Activated CD4-positive, alpha-beta memory T cell treated with anti-CD3 and anti-CD28 coated beads, Interleukin-2, amount 10 ng/mL, durations not matched to agents 7 days and 5 days (primary cell): Measurements from ENCODE around the gene PTPRE. TPM values are rescaled to one million over a fixed set of nuclear protein-coding genes. Genes with fewer than 3 reads are reported as not detected.
A peak's percentile ranks its signal among the peaks of the same experiment; 100 is the strongest.

Experiments used
- CTCF ChIA-PET: fragments of 350-600 bp; sonication (Branson Sonifier 250); formaldehyde crosslinking; loops from one replicate; lab custom pipeline; 2021; ENCODE audit warnings: antibody characterized with exemption, inconsistent platforms; lab: Charles Lee
- POLR2A ChIA-PET: fragments of 350-600 bp; sonication (Branson Sonifier 250); formaldehyde crosslinking; loops from one replicate; lab custom pipeline; 2021; ENCODE audit warnings: antibody characterized with exemption; lab: Charles Lee
- DNase-seq: peaks from one replicate; pipeline ENCODE4 v3.0.0-alpha.2; 2020
- H3K27ac Mint-ChIP-seq: one replicate; pipeline ENCODE4 v1.8.0; 2021; ENCODE audit warnings: mild to moderate bottlenecking, mixed read lengths
- H3K27me3 Mint-ChIP-seq: one replicate; pipeline ENCODE4 v1.8.0; 2021; ENCODE audit warnings: mixed read lengths
- H3K36me3 Mint-ChIP-seq: one replicate; pipeline ENCODE4 v1.8.0; 2021; ENCODE audit warnings: low read depth, mixed read lengths
- H3K4me1 Mint-ChIP-seq: one replicate; pipeline ENCODE4 v1.8.0; 2021; ENCODE audit warnings: mixed read lengths
- H3K4me3 Mint-ChIP-seq: one replicate; pipeline ENCODE4 v1.8.0; 2021; ENCODE audit warnings: mild to moderate bottlenecking, mixed read lengths
- H3K9me3 Mint-ChIP-seq: one replicate; pipeline ENCODE4 v1.8.0; 2021; ENCODE audit warnings: mixed read lengths
- total RNA-seq, 2 experiments: library from RNA; stranded (reverse); gene quantifications; one replicate each; pipeline ENCODE4 v1.2.3, GENCODE V29; 2021

Gene PTPRE
- total RNA-seq, 2 experiments from 2014 or later = 29.2 to 30.6 TPM

DNA sequence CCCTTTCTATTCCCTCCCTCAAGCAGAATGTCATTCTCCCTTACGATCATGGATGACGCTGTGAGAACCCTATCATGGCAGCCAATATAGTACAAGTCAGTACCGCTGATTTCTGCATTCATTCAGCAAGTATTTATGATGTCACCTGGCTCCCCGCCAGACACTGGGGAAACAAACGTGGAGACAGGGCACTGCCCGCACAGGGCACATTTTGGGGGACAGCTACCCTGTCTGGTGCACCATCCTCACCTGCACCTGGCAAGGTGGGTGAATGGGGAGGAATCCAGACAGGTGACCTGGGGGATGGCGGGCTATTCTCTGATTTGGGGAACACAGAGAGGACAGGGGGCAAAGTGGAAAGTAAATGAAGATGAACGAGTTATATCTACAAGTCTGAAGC lies 190.9 kb downstream of the PTPRE start:
- Mint-ChIP-seq H3K36me3 (peaks cover 65% of the 10 kb centered on the region), H3K4me1 (peaks cover 54% of the 10 kb centered on the region), H3K9me3 (no peaks in the 10 kb centered on the region), H3K4me3 (no peak overlapping the region), H3K27me3 (no peaks in the 10 kb centered on the region), H3K27ac (peak overlapping the region; percentile 47)
- no peak for DNase-seq
- ChIA-PET POLR2A (interaction anchor here (1.2 to 5.7 kb wide), 5 partner anchors 9 to 50 kb away, joined by 3 to 41 read pairs (median 5); partner anchors contain the start of gene MKI67), CTCF (no interaction called here)

DNA sequence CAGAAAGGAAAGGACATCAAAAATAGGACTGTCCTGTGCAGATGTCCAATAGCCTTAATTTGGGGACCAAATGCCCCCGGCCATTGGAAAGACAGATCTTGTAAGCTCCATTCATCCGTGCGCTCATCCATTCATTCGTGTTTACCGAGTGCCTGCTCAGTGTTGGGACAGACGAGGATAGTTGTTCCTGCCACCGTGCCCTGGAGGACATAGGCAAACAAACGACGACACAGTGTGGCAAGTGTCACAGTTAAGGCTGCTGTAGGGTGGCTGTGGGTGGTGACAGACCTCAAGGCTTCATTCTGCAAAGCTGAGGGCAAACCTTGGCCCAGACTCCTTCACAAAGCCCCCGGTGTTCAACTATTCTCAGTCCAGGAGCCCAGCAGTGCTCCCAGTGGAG lies 191.7 kb downstream of the PTPRE start:
- Mint-ChIP-seq H3K9me3 (no peaks in the 10 kb centered on the region), H3K4me1 (peaks cover 63% of the 10 kb centered on the region), H3K36me3 (peaks cover 65% of the 10 kb centered on the region), H3K4me3 (no peak overlapping the region), H3K27ac (peak overlapping the region; percentile 55), H3K27me3 (no peaks in the 10 kb centered on the region)
- no peak for DNase-seq
- ChIA-PET POLR2A (interaction anchor here (0.9 to 5.7 kb wide), 5 partner anchors 8 to 51 kb away, joined by 3 to 41 read pairs (median 5); partner anchors contain the start of gene MKI67), CTCF (interaction anchor here (1.5 kb wide), 1 partner anchor 20 kb away, joined by 3 read pairs; no protein-coding TSS in a partner anchor)

DNA sequence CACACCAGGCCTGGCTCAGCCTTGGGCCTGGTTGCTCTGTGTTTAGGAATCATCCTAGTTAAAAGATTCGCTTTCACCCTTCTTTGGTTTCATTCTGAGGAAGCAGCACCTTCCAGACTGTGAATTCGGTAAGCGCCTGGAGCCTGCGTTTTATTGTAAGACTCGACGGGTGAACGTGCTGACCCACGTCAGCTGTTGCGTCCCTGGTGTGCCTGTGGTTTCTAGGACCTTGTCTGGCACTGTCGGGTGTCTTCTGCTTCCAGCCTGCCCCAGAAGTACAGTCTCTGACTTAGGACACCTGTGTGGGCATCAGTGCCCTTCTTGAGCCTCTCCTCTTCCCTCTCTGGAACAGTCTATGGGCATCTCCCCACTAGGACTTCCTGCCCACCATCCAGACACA lies 193.0 kb downstream of the PTPRE start:
- H3K9me3 Mint-ChIP-seq = no peaks in the 10 kb centered on the region
- ChIA-PET POLR2A (no interaction called here), CTCF (interaction anchor here (1.0 to 1.5 kb wide), 2 partner anchors 21 to 43 kb away, joined by 3 to 4 read pairs; no protein-coding TSS in a partner anchor)
- peaks cover 65% of the 10 kb centered on the region for H3K4me1 Mint-ChIP-seq
- H3K27me3 Mint-ChIP-seq = no peaks in the 10 kb centered on the region
- no peak overlapping the region for H3K4me3 Mint-ChIP-seq
- no peak overlapping the region for H3K27ac Mint-ChIP-seq
- H3K36me3 Mint-ChIP-seq = peaks cover 62% of the 10 kb centered on the region
- DNase-seq = no peak

DNA sequence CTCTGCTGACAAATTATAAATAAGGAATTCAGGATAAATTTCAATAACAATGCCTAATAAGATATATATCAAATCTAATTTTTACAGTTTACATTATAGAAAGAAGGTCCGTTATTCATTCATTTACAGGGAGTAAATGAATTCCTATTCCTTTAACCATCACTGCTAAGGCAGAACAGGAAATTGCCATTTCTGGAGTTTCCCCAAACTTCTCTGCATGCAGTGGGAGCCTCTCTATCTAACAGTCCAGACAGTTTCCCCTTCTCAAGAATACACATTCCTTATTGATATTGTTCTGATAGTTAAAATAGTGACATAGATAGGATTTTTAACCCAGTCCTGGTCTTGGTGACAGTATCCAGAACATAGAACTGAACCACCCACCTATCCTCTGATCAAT lies 195.0 kb downstream of the PTPRE start:
- Mint-ChIP-seq H3K4me1 (peaks cover 45% of the 10 kb centered on the region), H3K4me3 (no peak overlapping the region), H3K9me3 (no peaks in the 10 kb centered on the region), H3K27ac (no peak overlapping the region), H3K36me3 (peaks cover 46% of the 10 kb centered on the region), H3K27me3 (no peaks in the 10 kb centered on the region)
- DNase-seq = no peak
- ChIA-PET CTCF (no interaction called here), POLR2A (no interaction called here)

DNA sequence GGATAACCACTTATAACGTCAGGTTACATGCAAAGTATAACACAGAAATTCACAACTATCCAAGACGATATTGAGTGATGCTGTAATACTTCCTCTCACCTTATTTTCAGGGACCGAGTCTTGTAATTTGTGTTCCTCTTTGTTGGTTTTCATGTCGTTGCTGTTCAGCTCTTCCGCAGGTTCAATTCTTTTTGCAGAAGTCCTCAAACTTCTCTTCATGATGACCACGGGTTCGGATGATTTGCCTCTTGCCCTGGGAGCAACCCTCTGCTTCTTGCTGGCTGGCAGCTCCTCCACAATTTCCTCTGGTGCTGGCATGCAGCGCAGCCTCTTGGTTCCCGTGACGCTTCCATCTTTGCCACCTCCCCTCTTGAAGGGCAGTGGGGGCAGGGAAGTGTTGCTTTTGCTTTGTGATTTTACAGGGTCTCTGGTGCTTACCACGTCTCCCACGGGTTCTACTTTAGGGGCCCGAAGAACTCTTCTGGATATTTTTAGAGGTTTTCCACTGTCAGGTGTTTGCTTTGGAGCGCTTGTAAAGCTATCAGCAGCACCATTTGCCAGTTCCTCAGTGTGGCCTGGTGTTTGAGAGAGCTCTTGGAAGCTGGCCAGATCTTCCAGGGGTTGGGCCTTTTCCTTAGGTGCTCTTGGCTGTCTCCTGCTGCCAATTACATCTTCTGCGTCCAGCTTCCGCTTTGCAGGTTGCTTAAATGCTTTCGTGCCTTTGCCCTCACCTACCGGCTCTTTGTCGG lies 195.8 kb downstream of the PTPRE start:
- peak overlapping the region; percentile 53 for H3K27ac Mint-ChIP-seq
- H3K27me3 Mint-ChIP-seq = no peaks in the 10 kb centered on the region
- peaks cover 39% of the 10 kb centered on the region for H3K36me3 Mint-ChIP-seq
- ChIA-PET CTCF (interaction anchor here (1.1 kb wide), 1 partner anchor 13 kb away, joined by 3 read pairs; no protein-coding TSS in a partner anchor), POLR2A (interaction anchor here (1.0 to 5.1 kb wide), 5 partner anchors 10 to 40 kb away, joined by 3 to 31 read pairs (median 5); partner anchors contain the start of gene MKI67)
- no peak for DNase-seq
- H3K9me3 Mint-ChIP-seq = no peaks in the 10 kb centered on the region
- H3K4me1 Mint-ChIP-seq = peaks cover 38% of the 10 kb centered on the region
- H3K4me3 Mint-ChIP-seq = no peak overlapping the region

DNA sequence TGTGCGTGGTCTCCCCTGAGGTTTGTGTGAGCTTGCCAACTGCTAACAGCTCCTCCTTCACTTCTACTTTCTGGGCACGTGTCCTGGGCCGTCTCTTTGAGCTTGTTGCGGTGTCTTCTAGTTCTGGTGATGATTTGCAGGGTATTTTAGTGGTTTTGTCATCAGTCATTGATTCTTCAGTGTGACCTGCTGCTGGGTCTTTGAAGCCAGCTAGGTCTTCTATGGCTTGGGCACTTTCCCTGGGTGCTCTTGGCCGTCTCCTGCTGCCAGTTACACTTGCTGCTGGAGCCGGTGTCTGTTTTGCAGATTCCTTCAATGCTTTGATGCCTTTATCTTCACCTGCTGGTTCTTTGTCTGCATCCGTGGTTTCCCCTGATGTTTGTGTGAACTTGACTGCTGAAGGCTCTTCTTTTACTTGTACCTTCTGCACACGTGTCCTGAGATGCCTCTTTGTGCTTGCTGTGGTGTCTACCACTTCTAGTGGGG lies 196.4 kb downstream of the PTPRE start:
- Mint-ChIP-seq H3K27ac (peak overlapping the region; percentile 53), H3K4me1 (peaks cover 32% of the 10 kb centered on the region), H3K9me3 (no peaks in the 10 kb centered on the region), H3K36me3 (peaks cover 33% of the 10 kb centered on the region), H3K4me3 (no peak overlapping the region), H3K27me3 (no peaks in the 10 kb centered on the region)
- no peak for DNase-seq
- POLR2A ChIA-PET = interaction anchor here (1.0 to 5.1 kb wide), 6 partner anchors 8 to 40 kb away, joined by 3 to 31 read pairs (median 4); partner anchors contain the start of gene MKI67
- CTCF ChIA-PET = interaction anchor here (0.8 to 1.1 kb wide), 2 partner anchors 13 to 17 kb away, joined by 3 read pairs; no protein-coding TSS in a partner anchor

DNA sequence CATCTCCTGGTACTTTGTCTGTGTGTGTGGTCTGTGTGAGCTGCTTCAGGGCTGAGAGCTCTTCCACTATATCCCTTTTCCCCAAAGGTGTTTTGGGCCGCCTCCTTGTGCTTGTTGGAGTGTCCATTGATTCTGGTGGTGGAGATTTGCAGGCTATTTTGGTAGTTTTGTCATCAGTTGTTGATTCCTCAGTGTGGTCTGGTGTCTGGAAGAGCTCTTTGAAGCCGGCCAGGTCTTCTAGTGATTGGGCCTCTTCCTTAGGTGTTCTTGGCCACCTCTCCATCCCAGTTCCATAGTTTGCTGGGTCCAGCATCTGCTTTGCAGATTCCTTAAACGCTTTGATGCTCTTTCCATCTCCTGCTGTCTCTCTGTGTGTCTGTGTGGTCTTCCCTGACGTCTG lies 198.5 kb downstream of the PTPRE start:
- no peak overlapping the region for H3K4me3 Mint-ChIP-seq

DNA sequence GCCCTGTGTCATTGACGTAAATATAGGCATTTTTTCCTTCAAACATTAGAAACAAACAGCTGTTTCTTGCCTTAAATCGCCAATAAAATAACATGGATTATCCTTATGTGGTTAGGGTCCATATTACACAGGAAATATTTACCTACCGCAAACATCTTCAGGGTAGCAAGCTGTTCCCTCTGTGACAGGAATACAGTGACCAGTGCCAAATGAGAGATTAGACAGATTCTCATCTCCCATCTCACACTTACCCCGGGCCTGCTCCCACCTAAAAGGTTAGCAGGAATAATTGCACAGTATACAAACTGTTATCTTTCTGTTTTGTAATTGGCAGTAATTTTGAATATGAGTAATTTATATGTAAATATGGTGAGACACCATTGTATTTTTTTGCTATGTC lies 202.8 kb downstream of the PTPRE start:
- DNase-seq = no peak
- Mint-ChIP-seq H3K27ac (no peak overlapping the region), H3K36me3 (peaks cover 39% of the 10 kb centered on the region), H3K4me3 (no peak overlapping the region), H3K27me3 (no peaks in the 10 kb centered on the region), H3K4me1 (peaks cover 4% of the 10 kb centered on the region), H3K9me3 (no peaks in the 10 kb centered on the region)
- POLR2A ChIA-PET = interaction anchor here (2.0 kb wide), 1 partner anchor 13 kb away, joined by 6 read pairs; no protein-coding TSS in a partner anchor
- CTCF ChIA-PET = no interaction called here

More for the DNA sequence above, 198.5 kb downstream of the PTPRE start:
- no peak for DNase-seq
- ChIA-PET CTCF (interaction anchor here (1.5 to 2.4 kb wide), 3 partner anchors 9 to 106 kb away, joined by 3 to 11 read pairs (median 4); no protein-coding TSS in a partner anchor), POLR2A (interaction anchor here (1.4 to 5.1 kb wide), 4 partner anchors 11 to 21 kb away, joined by 3 to 31 read pairs (median 14); partner anchors contain the start of gene MKI67)
- no peak overlapping the region for H3K27ac Mint-ChIP-seq
- peaks cover 23% of the 10 kb centered on the region for H3K4me1 Mint-ChIP-seq
- H3K36me3 Mint-ChIP-seq = peaks cover 13% of the 10 kb centered on the region
- H3K9me3 Mint-ChIP-seq = no peaks in the 10 kb centered on the region
- H3K27me3 Mint-ChIP-seq = no peaks in the 10 kb centered on the region

DNA sequence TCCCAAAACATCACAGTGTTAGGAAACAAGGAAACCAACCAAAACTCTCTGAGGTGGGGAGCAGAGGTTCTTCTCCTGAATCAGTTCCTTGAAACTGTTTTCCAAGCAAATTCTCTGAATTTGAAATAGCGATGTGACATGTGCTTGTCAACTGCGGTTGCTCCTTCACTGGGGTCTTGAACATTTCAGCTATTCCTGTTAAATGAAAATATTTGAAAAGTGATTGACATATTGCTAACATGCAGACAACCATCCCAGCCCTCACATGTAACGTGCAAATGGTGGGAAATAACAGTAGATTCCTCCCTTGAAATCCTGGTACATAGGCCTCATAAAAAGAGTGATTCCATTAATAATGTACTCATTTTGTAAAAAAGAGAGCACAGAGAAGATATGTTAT lies 203.4 kb downstream of the PTPRE start:
- ChIA-PET POLR2A (interaction anchor here (1.3 to 7.4 kb wide), 2 partner anchors 15 to 21 kb away, joined by 3 to 84 read pairs; partner anchors contain the start of gene MKI67), CTCF (interaction anchor here (1.2 to 1.4 kb wide), 3 partner anchors 13 to 41 kb away, joined by 3 read pairs; no protein-coding TSS in a partner anchor)
- Mint-ChIP-seq H3K9me3 (no peaks in the 10 kb centered on the region), H3K27me3 (no peaks in the 10 kb centered on the region), H3K36me3 (peaks cover 45% of the 10 kb centered on the region), H3K27ac (no peak overlapping the region), H3K4me1 (peaks cover 5% of the 10 kb centered on the region), H3K4me3 (no peak overlapping the region)
- DNase-seq = no peak

DNA sequence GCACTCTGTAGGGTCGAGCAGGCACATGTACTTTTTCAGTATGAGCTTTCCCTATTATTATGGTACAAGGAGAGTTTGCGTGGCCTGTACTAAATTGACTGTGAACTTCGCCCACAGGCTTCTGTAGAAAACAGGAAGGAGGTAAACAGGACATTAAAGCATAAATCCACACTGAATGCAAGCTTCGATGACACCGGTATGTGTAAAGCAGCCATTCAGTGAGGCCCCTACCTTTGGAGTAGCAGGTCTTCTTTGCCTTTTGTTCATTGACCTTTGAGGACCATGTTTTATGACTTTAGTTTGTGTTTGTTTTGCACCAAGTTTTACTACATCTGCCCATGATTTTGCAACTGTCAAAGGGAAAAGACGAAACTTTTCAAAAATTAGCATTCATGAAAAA lies 204.8 kb downstream of the PTPRE start:
- Mint-ChIP-seq H3K27me3 (no peaks in the 10 kb centered on the region), H3K27ac (no peak overlapping the region), H3K4me3 (no peak overlapping the region), H3K36me3 (peaks cover 57% of the 10 kb centered on the region), H3K4me1 (peaks cover 11% of the 10 kb centered on the region), H3K9me3 (no peaks in the 10 kb centered on the region)
- ChIA-PET POLR2A (interaction anchor here (0.8 to 7.4 kb wide), 4 partner anchors 13 to 23 kb away, joined by 3 to 84 read pairs (median 3); partner anchors contain the start of gene MKI67), CTCF (interaction anchor here (1.2 to 1.4 kb wide), 3 partner anchors 12 to 39 kb away, joined by 3 read pairs; no protein-coding TSS in a partner anchor)
- no peak for DNase-seq

DNA sequence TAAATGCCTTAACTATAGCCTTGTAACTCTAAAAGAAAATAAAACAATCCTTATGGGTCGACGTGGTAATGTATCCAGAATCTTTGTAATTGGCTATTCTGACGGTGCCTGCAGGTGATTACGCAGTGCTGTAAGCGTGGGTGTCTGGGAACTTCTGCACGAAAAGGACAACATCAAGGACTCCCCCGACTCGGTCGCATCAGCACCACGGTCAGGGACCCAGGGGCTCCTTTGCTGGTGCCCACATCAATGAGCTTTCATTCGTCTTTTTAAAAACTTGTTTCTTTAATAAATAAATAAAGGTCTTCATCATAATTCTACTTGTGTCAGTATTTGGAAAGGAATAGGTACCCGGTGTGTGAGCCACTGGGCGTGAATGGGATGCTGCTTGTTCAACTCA lies 206.1 kb downstream of the PTPRE start:
- H3K9me3 Mint-ChIP-seq = no peaks in the 10 kb centered on the region
- H3K27me3 Mint-ChIP-seq = no peaks in the 10 kb centered on the region
- POLR2A ChIA-PET = interaction anchor here (1.2 to 7.4 kb wide), 4 partner anchors 9 to 15 kb away, joined by 3 to 84 read pairs (median 3); partner anchors contain the start of gene MKI67
- no peak for DNase-seq
- peaks cover 11% of the 10 kb centered on the region for H3K4me1 Mint-ChIP-seq
- H3K36me3 Mint-ChIP-seq = peaks cover 66% of the 10 kb centered on the region
- no peak overlapping the region for H3K4me3 Mint-ChIP-seq
- no peak overlapping the region for H3K27ac Mint-ChIP-seq
- CTCF ChIA-PET = interaction anchor here (1.5 kb wide), 1 partner anchor 37 kb away, joined by 6 read pairs; no protein-coding TSS in a partner anchor

DNA sequence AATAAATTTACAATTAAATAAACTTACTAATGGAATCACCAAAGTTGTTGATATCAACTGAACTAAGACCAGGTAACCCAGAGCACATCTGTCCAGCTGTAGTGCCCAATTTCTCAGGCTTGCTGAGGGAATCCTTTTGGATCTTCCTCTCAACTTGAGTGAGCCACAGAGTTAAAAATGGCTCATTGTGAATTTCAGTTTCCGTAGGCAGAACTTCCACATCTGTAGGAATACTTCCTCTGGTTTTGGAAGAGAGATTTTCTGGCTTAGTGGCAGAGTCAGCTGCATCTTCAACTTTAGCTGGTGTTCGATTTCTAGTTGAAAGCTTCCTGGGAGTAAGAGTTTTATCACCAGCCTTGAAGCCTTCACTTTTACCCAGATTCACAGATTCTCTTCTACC lies 208.0 kb downstream of the PTPRE start:
- no peak overlapping the region for H3K4me3 Mint-ChIP-seq
- H3K27ac Mint-ChIP-seq = no peak overlapping the region
- peaks cover 26% of the 10 kb centered on the region for H3K4me1 Mint-ChIP-seq
- no peaks in the 10 kb centered on the region for H3K27me3 Mint-ChIP-seq
- no peaks in the 10 kb centered on the region for H3K9me3 Mint-ChIP-seq
- no peak for DNase-seq
- CTCF ChIA-PET = interaction anchor here (1.2 to 2.1 kb wide), 4 partner anchors 9 to 80 kb away, joined by 3 to 6 read pairs (median 4); no protein-coding TSS in a partner anchor
- peaks cover 82% of the 10 kb centered on the region for H3K36me3 Mint-ChIP-seq
- POLR2A ChIA-PET = interaction anchor here (2.3 to 7.4 kb wide), 3 partner anchors 10 to 19 kb away, joined by 6 to 84 read pairs (median 31); partner anchors contain the start of gene MKI67
